GM21786 (cell line): ENCODE results near the gene SLC39A2.

Experiments used
- ATAC-seq: cut with Tn5 transposase; IDR thresholded peaks from one replicate; pipeline ENCODE4 v1.9.1; 2021; ENCODE audit not compliant: unreplicated experiment

The SLC39A2 gene

DNA sequence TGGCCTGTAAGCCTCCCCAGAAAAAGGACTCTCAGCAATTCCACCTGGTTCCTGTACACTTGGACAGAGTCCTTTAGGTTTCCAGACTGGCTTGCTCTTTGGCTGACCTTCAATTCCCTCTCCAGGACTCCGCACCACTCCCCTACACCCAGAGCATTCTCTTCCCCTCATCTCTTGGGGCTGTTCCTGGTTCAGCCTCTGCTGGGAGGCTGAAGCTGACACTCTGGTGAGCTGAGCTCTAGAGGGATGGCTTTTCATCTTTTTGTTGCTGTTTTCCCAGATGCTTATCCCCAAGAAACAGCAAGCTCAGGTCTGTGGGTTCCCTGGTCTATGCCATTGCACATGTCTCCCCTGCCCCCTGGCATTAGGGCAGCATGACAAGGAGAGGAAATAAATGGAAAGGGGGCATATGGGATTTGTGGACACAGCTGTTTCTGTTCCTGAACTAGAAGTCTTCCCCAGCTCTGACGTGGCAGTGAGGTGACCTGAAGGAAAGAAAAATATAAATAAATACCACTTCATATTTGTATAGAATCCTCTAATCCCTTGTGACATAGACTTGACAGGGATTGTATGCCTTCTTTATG is 44.4 kb downstream of the SLC39A2 start:
- ATAC-seq = no peak

DNA sequence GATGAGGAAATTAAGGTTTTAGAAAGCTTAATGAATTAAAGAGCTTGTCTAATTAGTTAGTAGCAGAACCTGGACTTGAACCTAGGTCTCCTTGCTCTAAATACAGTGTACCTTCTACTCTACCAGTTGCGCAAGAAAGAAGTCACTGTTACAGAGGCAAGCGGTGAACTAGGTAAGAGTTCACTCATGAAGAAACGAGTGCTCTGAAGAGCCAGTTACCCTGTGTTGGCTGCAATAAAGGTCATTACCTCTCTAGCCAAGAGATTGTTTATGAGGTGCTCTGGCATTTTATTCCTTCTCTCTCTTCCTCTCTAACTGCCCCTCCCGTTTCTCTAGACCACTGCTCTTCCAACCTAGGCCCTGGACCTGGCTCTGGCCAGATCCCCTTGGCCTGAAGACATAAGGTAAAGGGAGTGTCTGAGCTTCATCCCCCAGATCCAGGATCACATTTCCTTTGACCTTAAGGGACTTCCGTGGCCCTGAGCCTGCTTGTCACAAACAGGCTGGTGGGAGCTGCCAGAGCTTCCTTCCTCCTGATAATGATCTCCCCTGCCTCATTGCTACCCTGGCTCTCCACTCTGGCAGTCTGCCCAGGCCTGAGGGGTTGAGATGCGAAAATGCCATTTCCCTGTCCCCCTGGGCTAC is 45.0 kb downstream of the SLC39A2 start:
- no peak for ATAC-seq

DNA sequence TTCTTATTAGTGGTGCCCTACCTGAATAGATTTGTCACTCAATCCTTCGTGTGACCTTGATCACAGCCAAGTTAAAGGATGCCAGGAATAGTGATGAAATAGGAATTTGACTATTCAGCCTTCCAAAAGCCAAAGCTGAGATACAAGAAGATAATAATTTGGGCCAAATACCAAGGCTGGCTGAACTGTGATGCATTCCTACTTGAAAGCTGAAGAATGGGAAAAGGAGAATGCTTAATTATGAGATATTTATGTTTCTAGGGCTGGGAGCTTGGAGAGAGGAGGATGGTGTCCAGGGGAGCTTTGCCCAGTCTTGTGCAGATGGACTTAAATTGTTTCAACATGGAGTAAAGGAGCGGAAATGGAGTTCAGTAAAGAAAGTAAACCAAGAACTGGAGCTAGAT is 48.3 kb downstream of the SLC39A2 start:
- no peak for ATAC-seq

DNA sequence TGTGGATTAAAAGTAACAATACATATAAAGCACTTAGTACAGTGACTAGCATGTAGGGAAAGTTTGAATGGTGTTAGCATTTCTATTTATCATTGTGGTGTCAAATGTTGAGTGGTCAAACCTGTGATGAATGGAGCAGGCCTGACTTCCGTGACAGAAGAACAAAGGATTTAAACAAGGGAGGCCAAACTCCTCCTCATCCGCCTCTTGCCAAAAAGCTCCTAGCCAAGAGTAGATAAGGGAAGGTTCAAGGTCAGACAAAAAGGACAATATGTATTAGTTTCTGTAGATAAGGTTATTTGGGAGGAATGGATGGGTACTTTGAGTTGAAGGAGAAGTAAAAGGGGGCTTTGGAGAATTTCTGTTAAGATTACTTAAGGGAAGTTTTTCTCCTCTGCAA is 49.5 kb downstream of the SLC39A2 start:
- no peak for ATAC-seq

DNA sequence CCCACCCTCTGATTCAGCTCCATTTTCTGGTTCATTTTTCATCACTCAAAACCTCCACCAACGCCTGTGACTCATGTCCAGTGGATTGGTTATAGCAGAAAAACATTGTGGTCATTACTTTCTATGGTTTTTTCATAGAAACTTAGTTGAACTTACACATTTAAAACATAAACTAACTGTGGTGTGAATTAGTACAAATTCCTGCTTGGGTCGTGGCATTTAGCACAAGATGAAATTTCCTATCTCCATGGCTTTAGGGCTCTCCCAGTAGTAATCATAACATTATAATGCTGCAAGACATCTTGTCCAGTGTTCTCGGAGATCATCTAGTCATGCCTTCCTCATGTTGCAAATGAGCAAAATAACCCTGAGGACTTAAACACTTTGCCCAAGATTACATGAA is 50.2 kb downstream of the SLC39A2 start:
- ATAC-seq = no peak

DNA sequence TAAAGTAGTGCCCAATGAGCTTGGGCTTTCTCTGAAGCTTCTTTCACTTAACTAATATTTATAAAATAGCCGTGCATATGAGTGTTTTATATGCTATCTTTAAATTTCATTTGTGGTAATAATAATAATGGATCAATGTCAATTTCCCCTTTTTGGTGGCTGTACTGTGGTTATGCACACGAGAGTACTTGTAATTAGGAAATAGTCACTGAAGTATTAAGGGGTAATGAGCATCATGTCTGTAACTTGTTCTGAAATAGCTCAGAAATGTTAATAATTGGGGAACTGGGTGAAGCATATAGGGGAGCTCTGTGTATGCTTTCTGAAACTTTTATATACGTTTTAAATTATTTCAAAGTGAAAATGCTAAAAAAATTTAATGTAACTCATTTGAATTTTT is 51.5 kb downstream of the SLC39A2 start:
- ATAC-seq = no peak
